K562 (cell line): ENCODE data around the gene PRDM8. TPM values are rescaled to one million over a fixed set of nuclear protein-coding genes. Genes with fewer than 3 reads are reported as not detected.

Source experiments
- ATAC-seq: fragments of 200-7000 bp; cut with Tn5 transposase; 3 replicates; pipeline ENCODE4 v1.9.1; 2020; ENCODE audit warnings: moderate library complexity
- BruUV-seq: library from RNA; stranded (reverse); fragments of 400-500 nt; replicated peaks from 2 replicates; lab custom pipeline; 2021; lab: Mats Ljungman, UMichigan
- CTCF ChIA-PET: fragments of 300-600 bp; formaldehyde crosslinking; extraction: SDS; loops from one replicate; lab custom pipeline; 2021; ENCODE audit warnings: low intra/inter-chr PET ratio; lab: Yijun Ruan, JAX
- POLR2A ChIA-PET: fragments of 300-600, 350-650 bp; sonication (Branson Sonifier 250); formaldehyde crosslinking; extraction: SDS; loops from one replicate; lab custom pipeline; 2021; ENCODE audit warnings: antibody characterized with exemption, inconsistent platforms; lab: Yijun Ruan, JAX
- DNase-seq, 4 experiments: peaks; one replicate each; pipeline versions ENCODE4 v3.0.0 to v3.0.0-alpha.2; 2011 to 2018; ENCODE audit warnings: low spot score in 3 of 4, mixed read lengths in 3 of 4; ENCODE audit errors: extremely low read depth in 1 of 4
- FAIRE-seq: peaks from 2 replicates; lab custom pipeline; 2011; peaks lifted over from hg19 to GRCh38; lab: Jason Lieb, UNC
- H2AFZ ChIP-seq: 2 replicates; pipeline ENCODE4 v1.6.0; 2011; ENCODE audit warnings: low read depth, low read length, control low read depth, inconsistent platforms
- H3K27ac ChIP-seq: fragments of 200-600 bp; 3 replicates; pipeline ENCODE4 v1.8.0; 2011; ENCODE audit warnings: low read depth, mild to moderate bottlenecking, control low read depth, inconsistent platforms, low read length, moderate library complexity, mixed read lengths; ENCODE audit errors: extremely low read depth
- H3K27me3 ChIP-seq, 2 experiments: fragments of 300-600 bp in 1 of 2; 2 replicates in 1 of 2; 3 replicates in 1 of 2; pipeline versions ENCODE4 v1.6.0 to v1.8.0; 2011; ENCODE audit warnings: inconsistent platforms in 2 of 2, low read length in 2 of 2, mild to moderate bottlenecking in 1 of 2, mixed read lengths in 1 of 2, moderate library complexity in 1 of 2; ENCODE audit not compliant: control insufficient read depth in 2 of 2, insufficient read depth in 2 of 2
- H3K36me3 ChIP-seq: fragments of 300-600 bp; 3 replicates; pipeline ENCODE4 v1.8.0; 2011; ENCODE audit warnings: mild to moderate bottlenecking, low read length, inconsistent platforms; ENCODE audit not compliant: control insufficient read depth, insufficient read depth
- H3K4me1 ChIP-seq, 2 experiments: fragments of 200-600 bp in 1 of 2; replicated peaks in 1 of 2; 2 replicates in 1 of 2; 3 replicates in 1 of 2; pipeline versions ENCODE4 v1.5.1 to v1.8.0; 2011; ENCODE audit warnings: inconsistent platforms in 2 of 2, low read length in 2 of 2, mild to moderate bottlenecking in 1 of 2, mixed read lengths in 1 of 2, moderate library complexity in 1 of 2; ENCODE audit not compliant: control insufficient read depth in 2 of 2, insufficient read depth in 2 of 2
- H3K4me2 ChIP-seq: 2 replicates; pipeline ENCODE4 v1.6.1; 2011; ENCODE audit warnings: low read length, control low read depth, inconsistent platforms, mixed read lengths; ENCODE audit not compliant: insufficient read depth
- H3K4me3 ChIP-seq: fragments of 200-600 bp; sonication (generic), shearing (Covaris generic); 2 replicates; pipeline ENCODE4 v1.5.1; 2016; ENCODE audit warnings: control low read depth, inconsistent platforms
- H3K79me2 ChIP-seq: fragments of 200-600 bp; 3 replicates; pipeline ENCODE4 v1.8.0; 2011; ENCODE audit warnings: low read length, inconsistent platforms; ENCODE audit not compliant: control insufficient read depth, insufficient read depth
- H3K9ac ChIP-seq, 2 experiments: 2 replicates each; pipeline versions ENCODE4 v1.6.0 to v1.6.1; 2011; ENCODE audit warnings: low read depth in 2 of 2, low read length in 2 of 2, control low read depth in 1 of 2, inconsistent platforms in 1 of 2, mild to moderate bottlenecking in 1 of 2, mixed read lengths in 1 of 2; ENCODE audit not compliant: insufficient read depth in 1 of 2
- H3K9me1 ChIP-seq: one replicate; pipeline ENCODE4 v1.6.0; 2011; ENCODE audit warnings: inconsistent platforms, mild to moderate bottlenecking, low read length, moderate library complexity; ENCODE audit not compliant: control insufficient read depth, insufficient read depth
- H3K9me3 ChIP-seq: replicated peaks from 2 replicates; pipeline ENCODE4 v1.5.1; 2011; ENCODE audit warnings: low read depth, low read length, inconsistent platforms; ENCODE audit not compliant: control insufficient read depth, insufficient read depth
- H4K20me1 ChIP-seq: replicated peaks from 2 replicates; pipeline ENCODE4 v1.6.1; 2011; ENCODE audit warnings: low read length, inconsistent platforms, mixed read lengths; ENCODE audit not compliant: control insufficient read depth, insufficient read depth
- TRIM24 ChIP-seq, 2 experiments: fragments of 450-650 bp; IDR thresholded peaks; 2 replicates each; pipeline ENCODE4 v1.6.1; 2016
- WGBS: fragments of 100-300 bp; shearing (Covaris generic); methylation state at CpG from one replicate; pipeline ENCODE4 v1.1.6; 2016; ENCODE audit warnings: low coverage, mixed read lengths; ENCODE audit not compliant: insufficient coverage; ENCODE audit errors: missing lambda C conversion rate; 5-methylcytosine and 5-hydroxymethylcytosine counted together
- in situ Hi-C: fragments of 300-500 bp; cut with MboI; formaldehyde crosslinking; loops from 4 replicates; pipeline ENCODE4 v1.15.0; 2018; ENCODE audit warnings: inconsistent platforms, mixed read lengths
- intact Hi-C: fragments of 100-400 bp; cut with micrococcal nuclease; formaldehyde crosslinking; loops from 2 replicates; pipeline ENCODE4 v1.14.2; 2022
- polyA plus RNA-seq, 8 experiments: library from polyadenylated mRNA; depleted of rRNA in 4 of 8; stranded (reverse) in 5 of 8; unstranded in 3 of 8; fragments of >200 nt; fragmentation: Nextera tagmentation in 2 of 8; fragmentation: Illumina TruSeq in 1 of 8; extraction: Ambion mirVana in 2 of 8; extraction: Trizol in 1 of 8; gene quantifications; 2 replicates each; pipeline versions ENCODE4 v1.2.1 to v1.2.3, GENCODE V29; 2011 to 2014; ENCODE audit warnings: inconsistent platforms in 1 of 8, missing spikeins in 1 of 8
- total RNA-seq, 7 experiments: library from RNA; depleted of rRNA in 6 of 7; stranded (reverse); fragments of >200 nt in 6 of 7; fragmentation: Illumina TruSeq in 2 of 7; extraction: Trizol in 2 of 7; gene quantifications; 2 replicates each; pipeline versions ENCODE4 v1.2.1 to v1.2.3, GENCODE V29; 2011 to 2021; ENCODE audit warnings: low replicate concordance in 1 of 7
- TF ChIP-seq, protein P1 (sequence below), 2 experiments: IDR thresholded peaks; 2 replicates each; pipeline ENCODE4 v1.6.1; 2012; ENCODE audit warnings: improper control_type of control experiment in 2 of 2, low read depth in 2 of 2, low read length in 2 of 2, borderline replicate concordance in 1 of 2

Gene PRDM8
- total and polyA plus RNA-seq, 9 of the 15 experiments (the other 6 are each of a cell fraction or from before 2014, with no cell fraction given): 0.40 TPM; not detected in 8

DNA sequence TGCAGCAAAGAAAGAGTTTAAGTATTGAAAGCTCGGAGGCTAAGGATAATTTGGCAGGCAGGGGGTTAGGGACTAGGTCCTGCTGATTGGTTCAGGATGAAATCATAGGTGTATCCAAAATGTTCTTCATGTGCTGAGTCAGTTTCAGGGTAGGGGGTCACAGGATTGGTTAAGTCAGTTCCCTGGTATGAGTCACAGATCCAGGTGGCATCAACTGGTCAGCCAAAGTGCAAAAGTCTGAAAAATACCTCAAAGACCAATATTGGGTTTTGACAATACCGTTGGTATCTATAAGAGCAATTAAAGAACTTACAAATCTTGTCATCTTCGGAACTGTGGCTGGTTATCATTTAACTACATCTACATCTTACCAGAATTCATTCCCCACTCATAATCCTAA, 25.6 kb upstream of the PRDM8 start:
- Histone ChIP-seq H4K20me1 (no peaks in the 10 kb centered on the region), H3K4me3 (no peak overlapping the region), H3K27ac (no peak overlapping the region), H3K9ac (no peak overlapping the region), H3K4me1 (peaks cover 0 to 13% of the 10 kb centered on the region in 2 experiments; a peak in 1 of 5 replicates), H3K9me3 (no peaks in the 10 kb centered on the region), H3K36me3 (no peaks in the 10 kb centered on the region), H2AFZ (0 out of 2 replicates have a peak overlapping the region, but pooled peaks have one; percentile 41), H3K27me3 (no peaks in the 10 kb centered on the region), H3K9me1 (no peaks in the 10 kb centered on the region), H3K79me2 (no peaks in the 10 kb centered on the region), H3K4me2 (no peak overlapping the region)
- no TSS peak for BruUV-seq
- intact Hi-C loops: no loop called here
- in situ Hi-C loops: no loop called here
- WGBS: 56% methylated on average over 3 of the region's 3 CpGs
- TF ChIP-seq TRIM24 (IDR thresholded peaks at IDR 0.05): peak in 1 of 2 experiments; percentile 25; a peak in 1 of 4 replicates
- TF ChIP-seq, protein P1, sequence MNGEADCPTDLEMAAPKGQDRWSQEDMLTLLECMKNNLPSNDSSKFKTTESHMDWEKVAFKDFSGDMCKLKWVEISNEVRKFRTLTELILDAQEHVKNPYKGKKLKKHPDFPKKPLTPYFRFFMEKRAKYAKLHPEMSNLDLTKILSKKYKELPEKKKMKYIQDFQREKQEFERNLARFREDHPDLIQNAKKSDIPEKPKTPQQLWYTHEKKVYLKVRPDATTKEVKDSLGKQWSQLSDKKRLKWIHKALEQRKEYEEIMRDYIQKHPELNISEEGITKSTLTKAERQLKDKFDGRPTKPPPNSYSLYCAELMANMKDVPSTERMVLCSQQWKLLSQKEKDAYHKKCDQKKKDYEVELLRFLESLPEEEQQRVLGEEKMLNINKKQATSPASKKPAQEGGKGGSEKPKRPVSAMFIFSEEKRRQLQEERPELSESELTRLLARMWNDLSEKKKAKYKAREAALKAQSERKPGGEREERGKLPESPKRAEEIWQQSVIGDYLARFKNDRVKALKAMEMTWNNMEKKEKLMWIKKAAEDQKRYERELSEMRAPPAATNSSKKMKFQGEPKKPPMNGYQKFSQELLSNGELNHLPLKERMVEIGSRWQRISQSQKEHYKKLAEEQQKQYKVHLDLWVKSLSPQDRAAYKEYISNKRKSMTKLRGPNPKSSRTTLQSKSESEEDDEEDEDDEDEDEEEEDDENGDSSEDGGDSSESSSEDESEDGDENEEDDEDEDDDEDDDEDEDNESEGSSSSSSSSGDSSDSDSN (IDR thresholded peaks at IDR 0.05; ENCODE audit: borderline replicate concordance in 1 of 2, low read depth in 2 of 2, low read length in 2 of 2): no peak
- FAIRE-seq (no peak), DNase-seq (no peak), ATAC-seq (no peak)
- ChIA-PET CTCF (no interaction called here), POLR2A (interaction anchor here (1.1 to 1.4 kb wide), 2 partner anchors 14 to 21 kb away, joined by 4 to 5 read pairs; no protein-coding TSS in a partner anchor)
